ENCODE results near the gene TPRG1L.
A peak's percentile ranks its signal among the peaks of the same experiment; 100 is the strongest.
"Not testable (repeated sequence)": the region's sequence is repeated elsewhere in the genome, so short reads cannot be mapped to it uniquely, and the experiment has no call there.

TPRG1L gene

GRCh38 chr1:3617806-3618345 is 6.9 kb upstream of the TPRG1L start:
- TF ChIP-seq, protein P1, sequence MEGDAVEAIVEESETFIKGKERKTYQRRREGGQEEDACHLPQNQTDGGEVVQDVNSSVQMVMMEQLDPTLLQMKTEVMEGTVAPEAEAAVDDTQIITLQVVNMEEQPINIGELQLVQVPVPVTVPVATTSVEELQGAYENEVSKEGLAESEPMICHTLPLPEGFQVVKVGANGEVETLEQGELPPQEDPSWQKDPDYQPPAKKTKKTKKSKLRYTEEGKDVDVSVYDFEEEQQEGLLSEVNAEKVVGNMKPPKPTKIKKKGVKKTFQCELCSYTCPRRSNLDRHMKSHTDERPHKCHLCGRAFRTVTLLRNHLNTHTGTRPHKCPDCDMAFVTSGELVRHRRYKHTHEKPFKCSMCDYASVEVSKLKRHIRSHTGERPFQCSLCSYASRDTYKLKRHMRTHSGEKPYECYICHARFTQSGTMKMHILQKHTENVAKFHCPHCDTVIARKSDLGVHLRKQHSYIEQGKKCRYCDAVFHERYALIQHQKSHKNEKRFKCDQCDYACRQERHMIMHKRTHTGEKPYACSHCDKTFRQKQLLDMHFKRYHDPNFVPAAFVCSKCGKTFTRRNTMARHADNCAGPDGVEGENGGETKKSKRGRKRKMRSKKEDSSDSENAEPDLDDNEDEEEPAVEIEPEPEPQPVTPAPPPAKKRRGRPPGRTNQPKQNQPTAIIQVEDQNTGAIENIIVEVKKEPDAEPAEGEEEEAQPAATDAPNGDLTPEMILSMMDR (IDR thresholded peaks at IDR 0.05), result no peak
- Histone ChIP-seq H3K27ac (no peak overlapping the region), H3K4me3 (no peak overlapping the region)
- DNase-seq (ENCODE audit: low spot score), result no peak

GRCh38 chr1:3618531-3618880 is 6.3 kb upstream of the TPRG1L start:
- no peak for DNase-seq (ENCODE audit: low spot score)
- TF ChIP-seq, protein P1 (IDR thresholded peaks at IDR 0.05), result no peak
- Histone ChIP-seq H3K4me3 (no peak overlapping the region), H3K27ac (no peak overlapping the region)

- no peak overlapping the region for H3K27ac ChIP-seq
Measured at GRCh38 chr1:3618881-3619671, 5.7 kb upstream of the TPRG1L start.

DNA sequence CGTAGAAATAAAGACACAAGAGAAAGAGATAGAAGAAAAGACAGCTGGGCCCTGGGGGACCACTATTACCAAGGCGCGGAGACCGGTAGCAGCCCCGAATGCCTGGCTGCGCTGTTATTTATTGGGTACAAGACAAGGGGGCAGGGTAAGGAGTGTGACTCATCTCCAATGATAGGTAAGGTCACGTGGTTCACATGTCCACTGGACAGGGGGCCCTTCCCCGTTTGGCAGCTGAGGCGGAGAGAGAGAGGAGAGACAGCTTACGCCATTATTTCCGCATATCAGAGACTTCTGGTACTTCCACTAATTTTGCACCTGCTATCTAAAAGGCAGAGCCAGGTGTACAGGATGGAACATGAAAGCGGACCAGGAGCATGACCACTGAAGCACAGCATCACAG is 4.1 kb upstream of the TPRG1L start:
- TF ChIP-seq, protein P1 (IDR thresholded peaks at IDR 0.05), result no peak
- no peak for DNase-seq (ENCODE audit: low spot score)
- no peak overlapping the region for H3K4me3 ChIP-seq
- no peak overlapping the region for H3K27ac ChIP-seq

More at GRCh38 chr1:3618881-3619671, 5.7 kb upstream of the TPRG1L start:
- TF ChIP-seq, protein P1 (IDR thresholded peaks at IDR 0.05), result peak; percentile 82
- H3K4me3 ChIP-seq, result no peak overlapping the region
- no peak for DNase-seq (ENCODE audit: low spot score)

DNA sequence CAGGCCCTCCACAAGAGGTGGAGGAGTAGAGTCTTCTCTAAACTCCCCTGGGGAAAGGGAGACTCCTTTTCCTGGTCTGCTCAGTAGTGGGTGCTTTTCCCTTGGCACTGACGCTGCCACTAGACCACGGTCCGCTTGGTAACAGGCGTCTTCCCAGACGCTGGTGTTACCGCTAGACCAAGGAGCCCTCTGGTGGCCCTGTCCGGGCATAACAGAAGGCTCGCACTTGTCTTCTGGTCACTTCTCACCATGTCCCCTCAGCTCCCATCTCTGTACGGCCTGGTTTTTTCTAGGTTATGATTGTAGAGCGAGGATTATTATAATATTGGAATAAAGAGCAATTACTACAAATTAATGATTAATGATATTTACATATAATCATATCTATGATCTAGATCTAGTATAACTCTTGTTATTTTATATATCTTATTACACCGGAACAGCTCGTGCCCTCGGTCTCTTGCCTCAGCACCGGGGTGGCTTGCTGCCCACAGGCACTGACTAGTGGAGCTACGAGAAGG is 3.6 kb upstream of the TPRG1L start:
- H3K27ac ChIP-seq; DNase-seq (ENCODE audit: low spot score); H3K4me3 ChIP-seq: not testable (repeated sequence)
- TF ChIP-seq, protein P1 (IDR thresholded peaks at IDR 0.05), result peak; percentile 40

GRCh38 chr1:3622102-3622501 is 2.7 kb upstream of the TPRG1L start:
- not testable (repeated sequence) for H3K4me3 ChIP-seq; DNase-seq (ENCODE audit: low spot score); H3K27ac ChIP-seq

DNA sequence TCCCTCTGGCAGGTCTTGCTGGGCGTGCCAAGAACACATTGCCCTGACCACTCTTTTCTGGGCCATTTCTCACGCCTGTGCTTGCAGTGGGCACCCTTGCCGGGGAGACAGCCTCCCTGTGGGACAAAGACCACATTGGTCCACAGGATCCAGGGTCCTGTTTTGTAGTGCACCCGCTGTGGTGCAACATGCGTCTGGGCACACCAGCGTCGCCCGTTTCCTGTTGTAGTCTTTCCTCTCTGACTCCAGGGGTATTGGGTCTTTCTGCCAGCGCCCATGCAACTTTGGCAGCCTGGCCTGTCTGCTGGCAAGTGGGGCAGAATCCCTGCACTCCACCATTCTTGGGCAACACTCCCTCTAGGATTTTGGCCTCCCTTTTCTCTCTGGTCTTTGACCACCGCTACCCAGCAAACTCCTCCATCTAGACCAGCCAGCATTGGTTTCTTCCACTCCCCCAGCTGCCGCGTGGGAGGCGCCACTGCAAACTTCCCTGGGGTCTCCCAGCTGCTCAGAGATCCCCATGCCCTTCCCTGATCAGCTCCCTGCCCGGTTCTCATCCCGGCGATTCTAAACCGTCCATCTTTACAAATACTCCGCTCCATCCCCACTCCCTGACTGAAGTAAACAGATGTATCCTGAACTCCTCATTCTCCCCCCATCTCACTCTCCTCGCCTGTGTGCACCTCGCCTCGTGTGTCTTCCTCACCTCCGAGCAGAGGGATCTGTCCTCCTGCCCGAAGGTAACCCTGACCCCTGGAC is 1.2 kb upstream of the TPRG1L start:
- Histone ChIP-seq H3K27ac (peak overlapping the region; percentile 56 to 61), H3K4me3 (peak overlapping the region; percentile 85)
- TF ChIP-seq, protein P1 (IDR thresholded peaks at IDR 0.05), result no peak
- DNase-seq (ENCODE audit: low spot score), result no peak

Measured in coronary artery (tissue), 2 donors.